Measurements from ENCODE around the gene ADAMTS13. TPM values are rescaled to one million over a fixed set of nuclear protein-coding genes. Genes with fewer than 3 reads are reported as not detected.

The ADAMTS13 gene
- total and polyA plus RNA-seq, 9 of the 15 experiments (the other 6 are each of a cell fraction or from before 2014, with no cell fraction given): 0.03 to 0.20 (median 0.04) TPM; not detected in 4

GRCh38 chr9:133493845-133494540 is 71.8 kb downstream of the ADAMTS13 start:
- Histone ChIP-seq H3K27ac (ENCODE audit: extremely low read depth, low read depth, low read length) (no peak overlapping the region), H3K4me1 (replicated peaks in 1 of 2; ENCODE audit: control insufficient read depth in 2 of 2, insufficient read depth in 2 of 2, low read length in 2 of 2) (peaks cover 0 to 35% of the 10 kb centered on the region in 2 experiments; a peak in 2 of 5 replicates), H3K36me3 (ENCODE audit: control insufficient read depth, insufficient read depth, low read length) (no peaks in the 10 kb centered on the region), H2AFZ (ENCODE audit: low read depth, low read length) (no peak overlapping the region), H4K20me1 (replicated peaks; ENCODE audit: control insufficient read depth, insufficient read depth, low read length) (no peaks in the 10 kb centered on the region), H3K4me2 (ENCODE audit: insufficient read depth, low read length) (no peak overlapping the region), H3K27me3 (ENCODE audit: control insufficient read depth in 2 of 2, insufficient read depth in 2 of 2, low read length in 2 of 2) (peaks cover 34 to 96% of the 10 kb centered on the region in 2 experiments; a peak in 4 of 5 replicates), H3K4me3 (no peak overlapping the region), H3K9ac (ENCODE audit: insufficient read depth in 1 of 2, low read depth in 2 of 2, low read length in 2 of 2) (no peak overlapping the region), H3K9me1 (ENCODE audit: control insufficient read depth, insufficient read depth, low read length) (no peaks in the 10 kb centered on the region), H3K9me3 (replicated peaks; ENCODE audit: control insufficient read depth, insufficient read depth, low read depth, low read length) (no peaks in the 10 kb centered on the region; the same call in 1 of the 2 replicates), H3K79me2 (ENCODE audit: control insufficient read depth, insufficient read depth, low read length) (no peaks in the 10 kb centered on the region)
- ChIA-PET POLR2A (interaction anchor here (0.7 to 1.1 kb wide), 2 partner anchors 10 to 67 kb away, joined by 3 read pairs; no protein-coding TSS in a partner anchor), CTCF (ENCODE audit: low intra/inter-chr PET ratio) (no interaction called here)
- intact Hi-C loops (cut with micrococcal nuclease) (no loop called here), in situ Hi-C loops (cut with MboI) (no loop called here)
- ATAC-seq (no peak), FAIRE-seq (no peak), DNase-seq (ENCODE audit: extremely low read depth in 1 of 4, low spot score in 3 of 4) (no peak)
- WGBS (ENCODE audit: insufficient coverage, low coverage, missing lambda C conversion rate): 2% methylated on average over 20 of the region's 23 CpGs
- BruUV-seq (replicated peaks): no TSS peak
- TF ChIP-seq MEIS2 (IDR thresholded peaks at IDR 0.05; ENCODE audit: partially characterized antibody): no peak
- no peak for TF ChIP-seq ZNF79 (CRISPR knock-in tag; IDR thresholded peaks at IDR 0.05; ENCODE audit: low read depth)
- no peak for TF ChIP-seq ZNF561 (CRISPR knock-in tag; conservative IDR thresholded peaks at IDR 0.05)
- TF ChIP-seq ZNF431 (CRISPR knock-in tag; IDR thresholded peaks at IDR 0.05): no peak
- no peak for TF ChIP-seq TFAM (CRISPR knock-in tag; conservative IDR thresholded peaks at IDR 0.05)
- no peak for TF ChIP-seq ZNF197 (CRISPR knock-in tag; IDR thresholded peaks at IDR 0.05; ENCODE audit: low read depth)
- no peak for TF ChIP-seq HMGN3 (IDR thresholded peaks at IDR 0.05; ENCODE audit: borderline replicate concordance, extremely low read depth, insufficient read length, low read depth, low read length)
- TF ChIP-seq ARID4B (CRISPR knock-in tag; IDR thresholded peaks at IDR 0.05): no peak
- TF ChIP-seq DNMT1 (IDR thresholded peaks at IDR 0.05): no peak
- TF ChIP-seq EZH2 (IDR thresholded peaks at IDR 0.05; ENCODE audit: borderline replicate concordance, low read depth, low read length): no peak
- no peak for TF ChIP-seq RBM14 (IDR thresholded peaks at IDR 0.05; ENCODE audit: borderline replicate concordance, insufficient read depth, low read depth, low read length)
- no peak for TF ChIP-seq ZNF592 (IDR thresholded peaks at IDR 0.05)
- TF ChIP-seq PHB2 (IDR thresholded peaks at IDR 0.05; ENCODE audit: low read depth): no peak
- TF ChIP-seq ZNF696 (CRISPR knock-in tag; conservative IDR thresholded peaks at IDR 0.05): no peak
